Activated CD4-positive, alpha-beta T cell treated with anti-CD3 and anti-CD28 coated beads, Interleukin-2, amount 50 U/mL, for 4 hours (primary cell): ENCODE measurements around the gene QSER1.
"Not testable (repeated sequence)": the region's sequence is repeated elsewhere in the genome, so short reads cannot be mapped to it uniquely, and the experiment has no call there.

Source experiments
- DNase-seq, 2 experiments: peaks; one replicate each; pipeline ENCODE4 v3.0.0-alpha.2; 2020

Gene QSER1

GRCh38 chr11:32892355-32893092 lies at the start of gene QSER1:
Gene QSER1 (plus strand): TSS chr11:32892811. CDS start chr11:32893126, 315 bp downstream.
- peak; percentile 69 to 70 for DNase-seq

DNA sequence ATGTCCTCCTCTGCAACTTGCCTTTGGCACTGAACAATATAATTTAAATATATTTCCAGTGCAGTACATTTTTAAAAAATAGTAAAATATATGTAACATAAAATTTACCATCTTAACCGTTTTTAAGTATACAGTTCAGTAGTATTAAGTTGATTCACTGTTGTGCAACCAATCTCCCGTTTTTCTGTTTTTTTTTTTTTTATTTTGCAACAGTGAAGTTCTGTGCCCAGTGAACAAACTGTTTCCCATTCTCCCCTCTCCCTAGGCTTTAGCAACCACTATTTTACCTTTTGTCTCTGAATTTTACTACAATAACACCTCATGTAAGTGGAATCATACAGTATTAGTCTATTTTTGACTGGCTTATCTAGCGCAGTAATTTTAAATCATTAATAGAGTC lies 49.1 kb upstream of the QSER1 start:
- no peak for DNase-seq

- DNase-seq: no peak
These were observed 45.1 kb upstream of the QSER1 start for GRCh38 chr11:32847511-32847910.

- no peak for DNase-seq
These were observed 42.9 kb upstream of the QSER1 start for GRCh38 chr11:32849761-32850160.

DNA sequence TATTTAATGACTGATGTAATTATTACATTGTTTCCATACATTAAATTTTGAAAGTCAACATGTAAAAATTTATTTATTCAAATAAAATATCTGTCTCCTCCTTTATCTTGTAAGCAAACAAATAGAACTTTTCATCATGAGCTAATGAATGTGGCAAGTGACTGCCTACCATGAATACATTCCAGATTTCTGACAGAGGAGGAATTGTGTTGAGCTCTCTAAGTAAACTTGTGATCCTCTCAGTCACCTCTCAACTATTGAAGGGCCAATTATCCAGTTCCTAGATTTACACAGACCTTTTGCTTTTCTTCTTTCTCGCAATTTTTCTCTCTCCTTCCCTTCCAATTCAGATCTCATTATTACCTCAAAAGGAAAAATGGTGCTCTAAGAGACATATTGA lies 41.4 kb upstream of the QSER1 start:
- no peak for DNase-seq

- DNase-seq: no peak
These were observed 40.4 kb upstream of the QSER1 start for GRCh38 chr11:32852207-32852606.

GRCh38 chr11:32855601-32856000 lies 37.0 kb upstream of the QSER1 start:
- no peak for DNase-seq

- DNase-seq: no peak
These were observed 33.9 kb upstream of the QSER1 start for GRCh38 chr11:32858731-32859130.

DNA sequence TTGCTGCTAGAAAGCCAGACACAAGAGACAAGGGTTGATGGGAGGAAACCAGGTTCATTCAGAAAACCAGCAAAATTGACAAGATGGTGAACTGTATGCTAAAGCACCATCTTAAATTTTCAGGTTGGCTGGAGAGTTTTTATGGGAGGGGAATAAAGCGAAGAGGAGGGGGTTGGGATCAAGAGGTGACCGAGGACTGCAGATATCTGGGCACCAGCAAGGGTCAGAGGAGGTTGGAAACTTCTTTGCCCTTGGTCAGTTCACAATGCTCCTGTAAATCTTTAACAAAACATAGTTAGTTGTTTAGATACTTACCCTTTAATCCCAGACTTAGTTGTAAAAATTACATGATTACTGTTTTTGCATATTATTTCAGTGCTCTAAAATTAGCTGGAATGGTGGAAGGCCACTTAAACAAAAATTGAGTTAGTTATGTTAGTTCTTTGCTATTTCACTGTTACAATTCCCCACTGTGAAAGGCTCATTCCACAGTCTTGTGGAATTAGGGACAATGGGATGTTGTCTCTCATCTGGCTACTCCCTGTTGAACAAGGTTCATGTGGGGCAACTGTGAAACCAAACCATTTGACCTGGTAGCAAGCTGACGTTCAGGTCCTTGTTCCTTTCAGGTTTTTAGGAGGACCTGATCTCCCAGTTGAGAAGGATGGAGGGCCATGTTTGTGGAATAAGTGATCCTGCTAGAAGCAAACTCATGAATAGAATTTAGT lies 30.6 kb upstream of the QSER1 start:
- no peak for DNase-seq

DNA sequence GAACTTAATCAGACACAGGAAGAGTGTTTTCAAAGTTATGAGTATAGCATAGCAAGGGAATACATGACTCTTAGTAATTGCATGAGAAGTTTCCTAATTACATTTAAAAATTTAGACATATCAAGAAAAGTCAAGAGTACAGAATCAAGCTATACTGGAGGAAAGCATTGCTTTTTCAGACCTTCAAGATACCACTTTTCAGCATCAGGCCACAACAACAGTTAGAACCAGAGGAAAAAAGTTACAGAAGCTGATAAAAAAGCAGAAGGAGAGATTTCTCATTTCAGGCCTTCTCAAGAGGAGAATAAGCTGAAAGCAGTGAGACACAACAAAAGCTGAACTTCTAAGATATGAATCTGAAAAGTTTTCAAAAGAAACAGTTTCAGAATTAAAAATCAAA lies 28.1 kb upstream of the QSER1 start:
- no peak for DNase-seq

DNA sequence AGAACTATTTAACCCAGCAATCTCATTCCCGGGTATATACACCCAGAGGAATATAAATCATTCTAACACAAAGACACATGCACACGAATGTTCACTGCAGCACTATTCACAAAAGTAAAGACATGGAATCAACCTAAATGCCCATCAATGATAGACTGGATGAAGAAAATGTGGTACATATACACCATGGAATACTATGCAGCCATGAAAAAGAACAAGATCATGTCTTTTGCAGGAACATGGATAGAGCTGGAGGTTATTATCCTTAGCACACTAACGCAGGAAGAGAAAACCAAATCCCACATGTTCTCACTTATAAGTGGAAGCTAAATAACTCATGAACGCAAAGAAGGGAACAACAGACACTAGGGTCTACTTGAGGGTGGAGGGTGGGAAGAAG lies 23.9 kb upstream of the QSER1 start:
- not testable (repeated sequence) for DNase-seq

- peak; percentile 3 to 21 for DNase-seq
These were observed 21.9 kb upstream of the QSER1 start for GRCh38 chr11:32870676-32871075.

DNA sequence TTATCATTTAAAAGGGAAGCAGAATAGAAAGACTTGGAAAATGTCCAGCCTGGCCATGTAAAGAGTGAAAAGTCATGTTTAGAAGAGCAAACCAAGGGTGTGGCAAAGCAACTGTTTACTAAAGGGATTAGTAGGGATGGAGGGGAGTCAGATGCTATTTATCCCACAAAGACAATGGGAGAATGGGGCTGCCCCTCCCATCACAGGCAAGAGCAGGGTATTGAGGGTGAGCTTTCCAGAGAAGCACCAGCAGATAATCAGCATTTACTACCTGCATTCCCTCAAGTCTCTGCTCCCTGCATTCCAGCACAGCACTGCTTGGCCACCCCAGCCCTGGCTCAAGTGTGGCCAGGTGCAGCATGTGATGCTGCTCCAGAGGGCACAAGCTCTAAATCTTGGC lies 18.5 kb upstream of the QSER1 start:
- no peak for DNase-seq

DNA sequence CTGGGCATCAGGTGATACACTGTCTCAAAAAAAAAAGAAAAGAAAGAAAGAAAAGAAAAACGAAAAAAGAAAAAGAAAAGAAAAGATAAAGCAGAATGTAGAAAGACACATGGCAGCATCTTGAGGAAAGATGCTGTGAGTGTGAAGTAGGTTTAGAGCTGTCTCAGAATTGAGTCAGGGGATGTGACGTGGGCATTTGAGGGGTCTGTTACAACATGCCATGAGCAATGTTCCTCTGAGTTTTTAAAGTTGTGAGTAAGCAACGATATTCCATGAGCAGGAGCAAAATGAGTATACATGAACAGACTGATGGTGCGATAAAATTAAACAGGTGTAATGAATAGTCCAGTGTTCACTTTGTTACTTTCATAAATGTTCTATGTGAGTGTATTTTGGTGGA lies 11.3 kb upstream of the QSER1 start:
- DNase-seq: no peak

DNA sequence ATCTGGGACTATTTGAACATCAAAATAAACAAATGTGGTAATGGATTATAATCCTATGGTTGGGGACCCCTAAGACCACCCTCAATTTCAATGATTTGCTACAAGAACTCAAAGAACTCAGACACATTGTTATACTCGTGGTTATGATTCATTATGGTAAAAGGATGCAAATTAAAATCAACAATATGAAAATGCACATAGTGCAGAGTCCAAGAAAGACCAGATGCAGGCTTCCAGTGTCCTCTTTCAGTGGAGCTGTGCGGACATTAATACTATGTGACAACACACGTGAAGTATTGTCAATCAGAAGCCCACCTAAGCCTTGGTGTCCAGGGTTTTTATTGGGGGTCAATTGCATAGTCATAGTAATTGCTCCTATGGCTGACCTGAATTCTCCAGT lies 9.2 kb upstream of the QSER1 start:
- no peak for DNase-seq

DNA sequence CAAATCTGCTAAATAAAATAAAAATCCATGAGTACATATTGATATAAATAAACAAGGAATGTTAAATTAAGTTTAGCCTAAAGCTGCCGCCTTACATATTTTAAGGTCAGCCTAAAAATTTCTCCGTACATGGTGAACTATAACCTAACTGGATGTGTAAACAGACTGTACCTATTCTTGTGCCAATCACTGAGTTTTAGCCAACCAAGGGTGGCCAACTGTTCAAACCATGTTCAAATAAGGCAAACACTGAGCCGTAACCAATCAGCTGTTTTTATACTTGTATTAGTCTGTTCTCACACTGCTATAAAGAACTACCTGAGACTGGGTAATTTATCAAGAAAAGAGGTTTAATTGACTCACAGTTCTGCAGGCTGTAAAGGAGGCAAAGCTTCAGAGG lies 8.6 kb upstream of the QSER1 start:
- no peak for DNase-seq

- DNase-seq: no peak
These were observed 7.7 kb upstream of the QSER1 start for GRCh38 chr11:32884770-32885384.

DNA sequence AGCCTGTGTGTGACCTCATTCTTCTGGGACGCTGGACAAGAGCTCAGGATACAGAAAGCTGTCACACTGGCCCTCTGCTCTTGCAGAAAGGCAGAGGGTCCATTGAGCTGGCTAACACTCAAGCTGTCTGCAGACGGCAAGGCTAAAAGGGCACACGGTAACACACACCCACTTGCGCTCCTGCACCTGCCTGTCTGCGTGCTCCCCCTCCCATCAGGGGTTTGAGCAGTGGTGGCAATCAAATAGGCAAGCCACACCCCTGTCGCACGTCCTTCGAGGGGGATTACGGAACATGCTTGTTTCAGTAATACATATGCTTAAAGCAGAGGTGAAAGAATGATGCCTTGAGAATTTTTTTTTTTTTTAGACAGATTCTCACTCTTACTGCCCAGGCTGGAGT lies 7.1 kb upstream of the QSER1 start:
- DNase-seq: no peak

DNA sequence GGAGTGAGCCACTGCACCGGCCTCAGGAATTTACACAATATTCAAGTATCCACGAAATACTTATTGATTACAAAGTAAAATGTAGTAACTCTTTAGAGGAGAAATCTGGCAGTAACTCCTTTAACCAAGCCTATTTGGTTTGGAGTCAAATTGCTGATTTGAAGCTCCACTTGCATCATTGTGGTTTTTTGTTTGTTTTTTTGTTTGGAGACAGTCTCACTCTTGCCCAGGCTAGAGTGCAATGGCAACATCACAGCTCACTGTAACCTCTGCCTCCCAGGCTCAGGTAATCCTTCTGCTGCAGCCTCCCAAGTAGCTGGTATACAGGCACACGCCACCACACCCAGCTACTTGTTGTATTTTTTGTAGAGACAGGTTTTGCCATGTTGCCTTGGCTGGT lies 6.4 kb upstream of the QSER1 start:
- no peak for DNase-seq

- DNase-seq: not testable (repeated sequence)
These were observed 4.8 kb upstream of the QSER1 start for GRCh38 chr11:32887707-32888383.

DNA sequence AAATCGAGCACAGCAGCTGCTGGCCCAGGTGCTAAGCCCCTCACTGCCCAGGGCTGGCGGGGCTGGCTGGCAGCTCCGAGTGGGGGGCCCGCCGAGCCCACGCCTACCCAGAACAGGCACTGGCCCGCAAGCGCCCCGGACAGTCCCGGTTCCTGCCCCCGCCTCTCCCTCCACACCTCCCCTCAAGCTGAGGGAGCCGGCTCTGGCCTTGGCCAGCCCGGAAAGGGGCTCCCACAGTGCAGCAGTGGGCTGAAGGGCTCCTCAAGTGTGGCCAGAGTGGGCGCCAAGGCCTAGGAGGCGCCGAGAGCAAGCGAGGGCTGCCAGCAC lies 4.3 kb upstream of the QSER1 start:
- not testable (repeated sequence) for DNase-seq

DNA sequence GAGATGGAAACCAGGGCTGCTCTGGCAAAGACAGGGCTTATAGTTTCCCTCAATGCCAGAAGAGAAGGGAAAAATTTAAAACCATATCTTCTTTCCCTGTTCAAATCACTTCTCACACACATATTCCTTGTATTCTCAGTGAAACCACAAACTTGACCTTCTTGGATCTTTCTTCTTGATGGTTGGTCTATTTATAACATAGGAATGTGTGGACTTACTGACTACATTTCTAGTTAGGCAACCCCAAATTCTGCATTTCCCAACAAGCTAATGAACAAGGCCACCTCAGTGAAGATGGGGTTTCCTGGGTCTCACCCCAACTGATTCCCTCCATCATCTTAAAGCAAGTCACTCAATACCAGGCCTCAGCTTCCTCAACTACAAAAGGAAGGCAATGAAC lies 3.8 kb upstream of the QSER1 start:
- DNase-seq: no peak

- no peak for DNase-seq
These were observed 1.6 kb upstream of the QSER1 start for GRCh38 chr11:32890843-32891656.
